H54 (cell line): ENCODE measurements around the gene KIAA0753.
"Not testable (repeated sequence)": the region's sequence is repeated elsewhere in the genome, so short reads cannot be mapped to it uniquely, and the experiment has no call there.

Source experiments
- DNase-seq: peaks from one replicate; pipeline ENCODE4 v3.0.0; 2011; ENCODE audit warnings: low spot score, mixed read lengths; ENCODE audit not compliant: insufficient read length
- FAIRE-seq: peaks from 3 replicates; lab custom pipeline; 2011; peaks lifted over from hg19 to GRCh38; lab: Jason Lieb, UNC
- POLR2A ChIP-seq: IDR thresholded peaks from 2 replicates; pipeline ENCODE4 v1.6.1; 2011; ENCODE audit warnings: low read depth, mild to moderate bottlenecking, low read length

Gene KIAA0753

GRCh38 chr17:6589266-6589946 lies 51.1 kb downstream of the KIAA0753 start:
- FAIRE-seq: no peak
- DNase-seq: no peak
- TF ChIP-seq POLR2A: no peak

- DNase-seq (no peak), FAIRE-seq (no peak)
- TF ChIP-seq POLR2A: no peak
These were observed 52.3 kb downstream of the KIAA0753 start for GRCh38 chr17:6588165-6588564.

- FAIRE-seq (no peak), DNase-seq (no peak)
- no peak for TF ChIP-seq POLR2A
These were observed 53.2 kb downstream of the KIAA0753 start for GRCh38 chr17:6587310-6587709.

- no peak for TF ChIP-seq POLR2A
- no peak for DNase-seq
- peak; percentile 6 for FAIRE-seq
These were observed 57.1 kb downstream of the KIAA0753 start for GRCh38 chr17:6583411-6583810.

- FAIRE-seq: no peak
- TF ChIP-seq POLR2A: no peak
- DNase-seq: no peak
These were observed 59.9 kb downstream of the KIAA0753 start for GRCh38 chr17:6580625-6581024.

GRCh38 chr17:6578491-6578890 lies 62.0 kb downstream of the KIAA0753 start:
- DNase-seq (no peak), FAIRE-seq (no peak)
- TF ChIP-seq POLR2A: no peak

GRCh38 chr17:6577686-6578263 lies 62.7 kb downstream of the KIAA0753 start:
- no peak for FAIRE-seq
- DNase-seq: no peak
- TF ChIP-seq POLR2A: no peak

- no peak for TF ChIP-seq POLR2A
- DNase-seq (no peak), FAIRE-seq (no peak)
These were observed 64.3 kb downstream of the KIAA0753 start for GRCh38 chr17:6576038-6576785.

- no peak for FAIRE-seq
- DNase-seq: no peak
- TF ChIP-seq POLR2A: no peak
These were observed 64.9 kb downstream of the KIAA0753 start for GRCh38 chr17:6575596-6575988.

- no peak for TF ChIP-seq POLR2A
- no peak for DNase-seq
- no peak for FAIRE-seq
These were observed 65.6 kb downstream of the KIAA0753 start for GRCh38 chr17:6574687-6575595.

GRCh38 chr17:6573982-6574686 lies 66.4 kb downstream of the KIAA0753 start:
- no peak for TF ChIP-seq POLR2A
- DNase-seq (no peak), FAIRE-seq (no peak)

GRCh38 chr17:6573495-6573894 lies 67.0 kb downstream of the KIAA0753 start:
- not testable (repeated sequence) for DNase-seq

GRCh38 chr17:6572972-6573370 lies 67.5 kb downstream of the KIAA0753 start:
- DNase-seq (no peak), FAIRE-seq (no peak)
- no peak for TF ChIP-seq POLR2A

More at GRCh38 chr17:6573495-6573894, 67.0 kb downstream of the KIAA0753 start:
- not testable (repeated sequence) for FAIRE-seq
